ENCODE data around the gene CDH5.
"Not testable (repeated sequence)": the region's sequence is repeated elsewhere in the genome, so short reads cannot be mapped to it uniquely, and the experiment has no call there.

CDH5 gene, protein sequence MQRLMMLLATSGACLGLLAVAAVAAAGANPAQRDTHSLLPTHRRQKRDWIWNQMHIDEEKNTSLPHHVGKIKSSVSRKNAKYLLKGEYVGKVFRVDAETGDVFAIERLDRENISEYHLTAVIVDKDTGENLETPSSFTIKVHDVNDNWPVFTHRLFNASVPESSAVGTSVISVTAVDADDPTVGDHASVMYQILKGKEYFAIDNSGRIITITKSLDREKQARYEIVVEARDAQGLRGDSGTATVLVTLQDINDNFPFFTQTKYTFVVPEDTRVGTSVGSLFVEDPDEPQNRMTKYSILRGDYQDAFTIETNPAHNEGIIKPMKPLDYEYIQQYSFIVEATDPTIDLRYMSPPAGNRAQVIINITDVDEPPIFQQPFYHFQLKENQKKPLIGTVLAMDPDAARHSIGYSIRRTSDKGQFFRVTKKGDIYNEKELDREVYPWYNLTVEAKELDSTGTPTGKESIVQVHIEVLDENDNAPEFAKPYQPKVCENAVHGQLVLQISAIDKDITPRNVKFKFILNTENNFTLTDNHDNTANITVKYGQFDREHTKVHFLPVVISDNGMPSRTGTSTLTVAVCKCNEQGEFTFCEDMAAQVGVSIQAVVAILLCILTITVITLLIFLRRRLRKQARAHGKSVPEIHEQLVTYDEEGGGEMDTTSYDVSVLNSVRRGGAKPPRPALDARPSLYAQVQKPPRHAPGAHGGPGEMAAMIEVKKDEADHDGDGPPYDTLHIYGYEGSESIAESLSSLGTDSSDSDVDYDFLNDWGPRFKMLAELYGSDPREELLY

DNA sequence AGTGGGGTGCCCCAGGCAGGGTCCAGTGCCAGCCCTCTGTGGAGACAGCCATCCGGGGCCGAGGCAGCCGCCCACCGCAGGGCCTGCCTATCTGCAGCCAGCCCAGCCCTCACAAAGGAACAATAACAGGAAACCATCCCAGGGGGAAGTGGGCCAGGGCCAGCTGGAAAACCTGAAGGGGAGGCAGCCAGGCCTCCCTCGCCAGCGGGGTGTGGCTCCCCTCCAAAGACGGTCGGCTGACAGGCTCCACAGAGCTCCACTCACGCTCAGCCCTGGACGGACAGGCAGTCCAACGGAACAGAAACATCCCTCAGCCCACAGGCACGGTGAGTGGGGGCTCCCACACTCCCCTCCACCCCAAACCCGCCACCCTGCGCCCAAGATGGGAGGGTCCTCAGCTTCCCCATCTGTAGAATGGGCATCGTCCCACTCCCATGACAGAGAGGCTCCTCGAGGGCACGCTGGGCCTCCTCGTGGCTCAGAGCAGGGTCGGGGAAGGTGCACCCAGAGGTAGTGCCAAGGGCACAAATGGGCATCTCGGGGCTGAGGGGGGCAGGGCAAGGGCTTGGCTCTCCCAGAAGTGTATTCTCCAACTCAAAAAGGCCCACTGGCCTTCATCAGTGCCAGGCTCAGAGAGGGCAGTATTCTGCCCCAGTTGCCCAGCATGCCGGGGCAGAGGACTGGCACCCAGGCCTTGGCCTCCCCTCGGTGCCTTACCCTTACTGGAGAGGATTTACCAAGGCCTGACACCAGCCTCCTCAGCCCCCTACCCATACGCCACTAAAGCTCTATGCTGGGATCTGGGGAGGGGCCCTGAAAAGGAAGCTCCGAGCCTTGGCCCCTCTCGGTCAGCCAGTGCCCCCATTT, at the start of gene CDH5:
CDH5 (plus strand) TSS at position 259 of the 867 bp plus-strand sequence. CDS start 12,647 bp downstream, outside the sequence.
- no peak for DNase-seq

DNA sequence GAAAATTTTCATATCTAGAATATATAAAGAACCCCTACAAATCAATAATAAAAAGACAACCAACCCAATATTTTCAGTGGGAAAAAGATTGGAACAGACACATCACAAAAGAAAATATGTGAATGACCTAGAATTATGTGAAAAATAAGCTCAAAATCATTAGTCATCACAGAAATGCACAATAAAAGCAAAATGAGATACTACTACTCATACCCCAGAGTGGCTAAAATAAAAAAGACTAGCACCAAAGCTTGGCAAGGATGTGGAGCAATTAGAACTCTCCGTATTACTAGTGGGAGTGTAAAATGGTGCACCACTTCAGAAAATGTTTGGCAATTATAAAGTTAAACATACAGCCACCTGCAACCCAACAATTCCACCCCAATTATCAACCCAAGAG, 48.0 kb upstream of the CDH5 start:
- no peak for DNase-seq

- DNase-seq: no peak
Measured at GRCh38 chr16:66320774-66321173, 45.7 kb upstream of the CDH5 start.

GRCh38 chr16:66322174-66322573, 44.3 kb upstream of the CDH5 start:
- no peak for DNase-seq

GRCh38 chr16:66324815-66325515, 41.5 kb upstream of the CDH5 start:
- no peak for DNase-seq

GRCh38 chr16:66325717-66326376, 40.6 kb upstream of the CDH5 start:
- no peak for DNase-seq

DNA sequence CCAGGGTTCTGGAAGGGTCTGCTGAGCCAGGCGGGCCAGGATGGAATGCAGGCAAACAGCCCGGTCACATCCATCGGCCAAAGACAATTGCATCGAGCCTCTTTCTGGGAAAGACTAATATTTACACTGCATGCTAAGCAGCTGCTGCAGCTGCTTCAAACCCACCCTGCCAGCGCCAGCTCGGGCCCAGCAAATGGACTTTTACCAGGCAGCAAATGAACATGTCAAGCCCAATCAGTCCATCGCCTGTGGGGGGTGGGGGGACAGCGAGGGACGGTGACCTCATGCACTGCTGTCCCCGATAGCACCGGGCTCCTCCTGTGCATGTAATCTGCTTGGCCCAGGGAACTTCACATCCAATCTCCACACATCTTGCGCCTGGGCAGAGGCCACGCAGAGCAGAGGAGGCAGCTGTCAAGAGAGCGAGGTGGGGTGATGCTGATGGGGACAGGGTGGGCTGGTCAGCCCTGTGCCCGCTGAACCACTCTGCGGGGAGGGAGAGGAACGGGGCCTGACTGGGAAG, 39.4 kb upstream of the CDH5 start:
- no peak for DNase-seq

GRCh38 chr16:66328282-66328681, 38.2 kb upstream of the CDH5 start:
- DNase-seq: no peak

GRCh38 chr16:66331464-66331863, 35.0 kb upstream of the CDH5 start:
- not testable (repeated sequence) for DNase-seq

DNA sequence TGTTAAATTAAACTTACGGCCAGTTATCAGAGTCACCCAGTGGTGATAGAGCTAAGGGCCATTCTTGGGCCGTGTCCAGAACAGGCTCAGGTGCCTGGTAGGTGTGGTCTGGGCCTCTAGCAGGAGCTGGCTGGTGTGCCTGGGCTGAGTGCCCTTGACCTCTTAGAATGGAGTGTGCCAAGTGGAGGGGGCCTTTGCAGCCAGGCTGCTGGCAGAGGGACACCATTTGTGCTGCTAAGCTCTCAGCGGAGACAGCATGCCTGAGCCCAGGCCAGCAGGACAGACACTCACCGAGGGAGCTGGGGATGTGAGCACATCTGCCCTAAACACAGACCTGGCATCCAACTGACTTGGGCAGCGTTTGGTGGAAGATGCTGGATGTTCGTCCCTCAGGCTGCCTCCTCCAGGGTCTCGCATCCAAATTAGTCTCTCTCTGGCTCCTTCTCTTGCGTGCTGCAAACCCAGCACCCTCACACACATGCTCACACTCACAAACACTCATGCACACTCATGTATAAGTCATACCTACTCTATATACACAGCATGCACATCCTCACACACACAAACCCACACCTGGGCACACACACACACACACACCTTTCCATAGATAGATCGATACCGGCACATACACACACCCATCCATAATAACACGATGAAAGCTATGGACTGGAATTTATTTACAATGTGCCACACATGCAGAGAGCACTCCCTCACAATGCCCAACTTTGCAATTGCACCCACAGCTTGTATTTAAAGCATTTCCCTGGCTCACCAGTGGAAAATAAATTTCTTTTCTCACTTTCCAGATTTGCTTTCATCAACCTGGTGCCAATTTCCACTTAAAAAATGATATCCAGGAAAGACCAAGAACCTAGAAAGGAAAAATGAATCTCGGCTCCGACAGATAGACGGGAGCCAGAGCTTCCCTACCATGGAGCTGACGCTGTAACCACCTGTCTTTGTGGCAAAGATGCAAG, 33.6 kb upstream of the CDH5 start:
- no peak for DNase-seq

GRCh38 chr16:66334853-66335574, 31.5 kb upstream of the CDH5 start:
- no peak for DNase-seq

DNA sequence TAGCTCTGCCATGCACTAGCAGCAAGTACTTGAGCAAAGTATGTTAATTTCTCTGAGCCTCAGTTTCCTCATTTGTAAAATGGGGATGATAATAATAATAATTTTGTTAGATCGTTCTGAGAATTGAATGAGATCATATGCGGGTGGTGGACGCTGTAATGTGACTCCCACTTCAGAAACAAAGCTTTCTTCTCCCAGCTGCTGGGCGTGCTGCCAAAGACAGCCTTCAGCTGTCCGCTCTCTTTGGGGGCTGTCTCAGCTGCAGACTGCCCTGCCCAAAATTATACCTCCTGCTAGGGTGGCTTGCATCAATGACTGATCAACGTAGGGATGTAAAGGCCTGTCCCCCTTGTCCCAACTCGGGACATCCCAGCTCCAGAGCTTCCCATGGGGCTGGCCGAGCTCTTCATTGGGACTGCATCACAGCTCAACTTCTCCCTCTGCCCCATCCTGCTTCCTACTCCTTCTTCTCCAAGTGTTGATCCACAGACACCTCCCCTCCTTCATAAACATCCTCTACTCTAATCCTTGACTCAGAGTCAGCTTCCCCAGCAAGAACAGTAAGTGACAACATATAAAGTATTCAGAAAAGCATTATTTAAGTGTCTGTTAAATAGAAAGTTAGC, 30.7 kb upstream of the CDH5 start:
- no peak for DNase-seq

DNA sequence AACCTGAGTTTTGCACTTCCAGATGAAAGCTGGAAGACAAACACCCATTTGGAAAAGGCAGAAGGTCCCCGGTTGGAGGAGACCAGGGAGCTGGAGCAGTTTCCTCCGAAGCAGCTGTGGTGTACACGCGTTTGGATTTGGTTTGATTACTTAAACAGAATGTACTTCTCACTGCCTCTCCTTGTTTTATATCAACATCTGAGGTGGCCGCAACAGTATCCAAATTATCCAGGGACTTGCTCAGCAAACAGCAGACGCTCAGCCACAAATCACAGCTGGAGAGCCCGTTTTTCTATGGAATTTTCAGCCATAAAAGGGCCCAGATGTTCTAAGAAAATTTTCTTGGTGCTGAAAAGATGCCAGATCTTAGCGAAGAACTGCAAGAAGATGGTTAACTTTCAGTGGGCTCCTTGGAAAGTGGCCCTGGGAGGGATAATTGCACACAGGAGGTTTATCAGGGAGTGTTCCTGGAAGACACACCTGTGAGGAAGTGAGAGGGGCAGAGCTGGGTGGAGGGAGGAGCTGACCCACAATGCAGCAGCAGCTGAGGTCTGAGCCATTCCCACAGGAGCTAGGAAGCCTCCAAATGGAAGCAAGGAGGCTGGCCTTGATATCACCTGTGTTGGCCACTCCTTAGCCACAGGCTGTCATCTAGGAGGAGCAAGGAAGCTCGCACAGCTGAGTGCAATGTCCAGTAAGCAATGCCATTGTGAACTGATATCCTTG, 28.9 kb upstream of the CDH5 start:
- DNase-seq: no peak

DNA sequence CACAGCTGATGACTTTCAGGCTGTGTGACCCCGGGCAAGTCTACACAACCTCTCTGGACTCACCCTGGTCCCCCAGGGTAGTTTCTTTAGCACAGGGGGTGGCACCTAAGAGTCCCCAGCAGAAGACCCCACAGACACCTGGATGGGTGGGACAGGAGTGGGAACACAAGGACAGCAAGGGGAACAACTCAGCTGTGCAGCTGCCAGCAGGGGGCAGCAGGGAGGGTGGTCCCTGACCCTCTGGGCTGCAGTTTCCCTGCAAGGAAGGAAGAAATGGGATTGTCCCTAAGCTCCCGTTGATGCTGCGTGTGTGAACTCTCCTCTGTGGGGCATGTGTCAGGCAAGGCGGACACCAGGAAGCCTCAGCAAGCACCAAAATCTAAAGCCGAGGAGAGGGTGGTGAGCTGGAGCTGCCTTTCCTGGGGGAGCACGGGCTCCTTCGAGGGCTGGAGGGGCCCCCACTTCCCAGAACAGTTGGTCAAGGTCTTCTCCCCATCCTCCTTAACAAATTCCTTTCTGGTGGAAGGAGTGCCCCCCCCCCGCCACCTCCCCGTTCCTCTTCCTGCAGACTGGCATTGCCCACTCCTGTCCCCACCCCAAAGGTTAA, 24.1 kb upstream of the CDH5 start:
- peak; percentile 32 for DNase-seq

DNA sequence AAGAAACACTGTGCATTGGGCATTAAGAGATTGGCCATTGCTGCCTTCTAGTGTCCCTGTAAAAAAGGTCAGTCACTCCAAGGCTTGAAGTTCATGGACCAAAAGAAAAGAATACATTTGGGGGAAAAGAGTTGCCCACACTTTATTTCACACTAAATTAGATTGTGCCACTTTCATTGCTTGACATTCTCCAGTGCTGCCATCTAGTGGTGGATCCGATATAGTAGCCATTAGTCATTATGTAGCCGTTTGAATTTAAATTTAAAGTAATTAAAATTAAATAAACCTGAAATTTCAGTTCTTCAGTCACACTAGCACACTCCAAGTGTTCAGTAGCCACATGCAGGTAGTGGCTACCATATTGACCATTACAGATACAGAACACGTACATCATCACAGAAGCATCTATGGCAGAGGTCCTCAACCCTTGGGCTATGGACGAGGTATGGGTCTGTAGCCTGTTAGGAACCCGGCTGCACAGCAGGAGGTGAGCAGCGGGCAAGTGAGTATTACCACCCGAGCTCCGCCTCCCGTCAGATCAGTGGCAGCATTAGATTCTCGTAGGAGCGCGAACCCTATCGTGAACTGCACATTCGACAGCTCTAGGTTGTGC, 21.9 kb upstream of the CDH5 start:
- no peak for DNase-seq

- DNase-seq: no peak
Measured at GRCh38 chr16:66346221-66346620, 20.3 kb upstream of the CDH5 start.

DNA sequence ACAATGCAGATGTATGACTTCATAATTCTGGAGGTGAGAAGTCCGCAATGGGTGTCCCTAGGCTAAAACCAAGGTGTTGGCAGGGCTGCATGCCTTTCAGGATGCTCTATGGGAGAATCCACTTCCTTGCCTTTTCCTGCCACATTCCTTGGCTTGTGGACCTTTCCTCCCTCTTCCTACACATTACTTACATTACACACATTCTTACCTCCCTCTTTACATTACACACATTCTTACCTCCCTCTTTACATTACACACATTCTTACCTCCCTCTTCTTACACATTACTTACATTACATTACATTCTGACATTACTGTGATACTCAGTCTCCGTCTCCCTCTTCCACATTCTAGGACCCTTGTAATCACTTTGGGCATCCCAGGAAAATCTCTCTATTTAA, 14.2 kb upstream of the CDH5 start:
- no peak for DNase-seq

- DNase-seq: no peak
Measured at GRCh38 chr16:66353055-66353454, 13.4 kb upstream of the CDH5 start.
